ENCODE results near the gene PGC.

The PGC gene

DNA sequence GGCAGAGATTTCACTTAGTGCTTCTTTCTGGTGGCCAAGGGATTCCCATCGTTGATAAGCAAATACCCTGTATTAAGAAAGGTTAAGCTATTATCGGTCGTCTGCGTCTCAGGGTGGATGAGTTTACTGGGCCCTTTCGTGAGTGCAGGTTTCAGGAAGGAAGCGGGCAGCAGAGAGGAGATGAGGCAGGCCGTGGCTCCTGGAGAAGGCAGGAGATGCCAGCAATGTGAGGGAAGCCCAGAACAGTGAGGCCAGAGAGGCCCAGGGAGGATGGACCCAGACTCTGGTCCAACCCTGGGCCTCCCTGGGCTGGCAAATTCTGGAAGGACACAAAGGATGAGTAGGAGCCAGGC lies 23.0 kb downstream of the PGC start:
- Histone ChIP-seq H3K27me3 (ENCODE audit: control insufficient read depth, low read length) (no peaks in the 10 kb centered on the region), H3K9me2 (replicated peaks; ENCODE audit: control insufficient read depth, low read length) (no peaks in the 10 kb centered on the region), H3K36me3 (ENCODE audit: control insufficient read depth, low read length) (peaks cover 27% of the 10 kb centered on the region), H3K27ac (ENCODE audit: low read depth, low read length) (peak overlapping the region; percentile 87), H3F3A (ENCODE audit: control insufficient read depth, insufficient read depth) (peaks cover 10% of the 10 kb centered on the region; the same call in 1 of the 2 replicates), H3K4me1 (ENCODE audit: control insufficient read depth, low read length) (peaks cover 93% of the 10 kb centered on the region), H3K9me3 (ENCODE audit: control insufficient read depth, insufficient read depth, low read length) (no peaks in the 10 kb centered on the region), H3K4me3 (ENCODE audit: low read length) (peak overlapping the region; percentile 73), H3K4me2 (ENCODE audit: low read length) (peak overlapping the region; percentile 93), H3K79me2 (ENCODE audit: control insufficient read depth, low read length) (peaks cover 96% of the 10 kb centered on the region), H4K20me1 (ENCODE audit: control insufficient read depth, insufficient read depth, low read depth, low read length) (peaks cover 13% of the 10 kb centered on the region)
- TF ChIP-seq CTCF (IDR thresholded peaks at IDR 0.05; ENCODE audit: low read depth, low read length, poor library complexity, severe bottlenecking): no peak
- TF ChIP-seq EZH2phosphoT487 (IDR thresholded peaks at IDR 0.05; ENCODE audit: borderline replicate concordance, low read length): no peak

- H3K9me2 ChIP-seq (replicated peaks; ENCODE audit: control insufficient read depth, low read length): no peaks in the 10 kb centered on the region
- H3K27ac ChIP-seq (ENCODE audit: low read depth, low read length): peak overlapping the region; percentile 87
- peaks cover 13% of the 10 kb centered on the region for H4K20me1 ChIP-seq (ENCODE audit: control insufficient read depth, insufficient read depth, low read depth, low read length)
- H3K9me3 ChIP-seq (ENCODE audit: control insufficient read depth, insufficient read depth, low read length): no peaks in the 10 kb centered on the region
- H3K79me2 ChIP-seq (ENCODE audit: control insufficient read depth, low read length): peaks cover 96% of the 10 kb centered on the region
- no peaks in the 10 kb centered on the region for H3K27me3 ChIP-seq (ENCODE audit: control insufficient read depth, low read length)
- H3K4me3 ChIP-seq (ENCODE audit: low read length): peak overlapping the region; percentile 73
- TF ChIP-seq CTCF (IDR thresholded peaks at IDR 0.05; ENCODE audit: low read depth, low read length, poor library complexity, severe bottlenecking): peak; percentile 13
- TF ChIP-seq EZH2phosphoT487 (IDR thresholded peaks at IDR 0.05; ENCODE audit: borderline replicate concordance, low read length): no peak
- peaks cover 23% of the 10 kb centered on the region for H3K36me3 ChIP-seq (ENCODE audit: control insufficient read depth, low read length)
- peak overlapping the region; percentile 93 for H3K4me2 ChIP-seq (ENCODE audit: low read length)
- H3F3A ChIP-seq (ENCODE audit: control insufficient read depth, insufficient read depth): peaks cover 10% of the 10 kb centered on the region; the same call in 1 of the 2 replicates
- peaks cover 92% of the 10 kb centered on the region for H3K4me1 ChIP-seq (ENCODE audit: control insufficient read depth, low read length)
Measured at GRCh38 chr6:41723530-41724227, 23.5 kb downstream of the PGC start.

- Histone ChIP-seq H3K27ac (ENCODE audit: low read depth, low read length) (peak overlapping the region; percentile 87), H3K4me1 (ENCODE audit: control insufficient read depth, low read length) (peaks cover 92% of the 10 kb centered on the region)
Measured at GRCh38 chr6:41722969-41723529, 24.1 kb downstream of the PGC start.

More at GRCh38 chr6:41722969-41723529, 24.1 kb downstream of the PGC start:
- Histone ChIP-seq H3K9me2 (replicated peaks; ENCODE audit: control insufficient read depth, low read length) (no peaks in the 10 kb centered on the region), H3K9me3 (ENCODE audit: control insufficient read depth, insufficient read depth, low read length) (no peaks in the 10 kb centered on the region), H3K4me3 (ENCODE audit: low read length) (peak overlapping the region; percentile 73), H3K79me2 (ENCODE audit: control insufficient read depth, low read length) (peaks cover 95% of the 10 kb centered on the region), H3K36me3 (ENCODE audit: control insufficient read depth, low read length) (peaks cover 23% of the 10 kb centered on the region), H3K27me3 (ENCODE audit: control insufficient read depth, low read length) (no peaks in the 10 kb centered on the region), H4K20me1 (ENCODE audit: control insufficient read depth, insufficient read depth, low read depth, low read length) (peaks cover 13% of the 10 kb centered on the region), H3F3A (ENCODE audit: control insufficient read depth, insufficient read depth) (peaks cover 10% of the 10 kb centered on the region; the same call in 1 of the 2 replicates), H3K4me2 (ENCODE audit: low read length) (peak overlapping the region; percentile 93)
- TF ChIP-seq CTCF (IDR thresholded peaks at IDR 0.05; ENCODE audit: low read depth, low read length, poor library complexity, severe bottlenecking) (no peak), EZH2phosphoT487 (IDR thresholded peaks at IDR 0.05; ENCODE audit: borderline replicate concordance, low read length) (no peak)
